Kidney epithelial cell (primary cell): ENCODE results near the gene SLC26A1. TPM values are rescaled to one million over a fixed set of nuclear protein-coding genes. Genes with fewer than 3 reads are reported as not detected.
A peak's percentile ranks its signal among the peaks of the same experiment; 100 is the strongest.

Experiments
- DNase-seq: peaks from one replicate; pipeline ENCODE4 v3.0.0-alpha.2; 2010; ENCODE audit warnings: low read depth
- H3K27me3 ChIP-seq: 2 replicates; pipeline ENCODE4 v1.6.0; 2011; ENCODE audit warnings: low read length; ENCODE audit not compliant: control insufficient read depth, insufficient read depth
- H3K36me3 ChIP-seq: 2 replicates; pipeline ENCODE4 v1.5.1; 2011; ENCODE audit warnings: low read length; ENCODE audit not compliant: control insufficient read depth, insufficient read depth
- H3K4me3 ChIP-seq: 2 replicates; pipeline ENCODE4 v1.5.1; 2011; ENCODE audit warnings: low read depth, mild to moderate bottlenecking, control low read depth, low read length
- CTCF ChIP-seq: IDR thresholded peaks from 2 replicates; pipeline ENCODE4 v1.5.1; 2011; ENCODE audit warnings: mild to moderate bottlenecking, moderate library complexity, low read length, control low read depth, inconsistent platforms; ENCODE audit not compliant: insufficient read depth, poor library complexity, severe bottlenecking
- total RNA-seq: library from RNA; depleted of rRNA; stranded (reverse); fragments of >200 nt; gene quantifications from 2 replicates; pipeline ENCODE4 v1.2.3, GENCODE V29; 2015

SLC26A1 gene
- total RNA-seq, 1 donor from 2014 or later: 0.38 TPM

GRCh38 chr4:989722-990471, 3.3 kb downstream of the SLC26A1 start:
- Histone ChIP-seq H3K36me3 (no peaks in the 10 kb centered on the region), H3K27me3 (no peaks in the 10 kb centered on the region), H3K4me3 (no peak overlapping the region)
- TF ChIP-seq CTCF: no peak
- no peak for DNase-seq

- no peak for DNase-seq
- no peak for TF ChIP-seq CTCF
- no peaks in the 10 kb centered on the region for H3K27me3 ChIP-seq
- H3K36me3 ChIP-seq: no peaks in the 10 kb centered on the region
- H3K4me3 ChIP-seq: no peak overlapping the region
Measured at GRCh38 chr4:988726-989721, 4.2 kb downstream of the SLC26A1 start.

GRCh38 chr4:987624-988513, 5.3 kb downstream of the SLC26A1 start:
- peak overlapping the region; percentile 45 for H3K4me3 ChIP-seq
- H3K27me3 ChIP-seq: no peaks in the 10 kb centered on the region
- no peak for DNase-seq
- no peaks in the 10 kb centered on the region for H3K36me3 ChIP-seq
- TF ChIP-seq CTCF: no peak

- no peaks in the 10 kb centered on the region for H3K36me3 ChIP-seq
- H3K4me3 ChIP-seq: peak within 1 kb of the TSS; percentile 45
- TF ChIP-seq CTCF: peak; percentile 68
- H3K27me3 ChIP-seq: no peaks in the 10 kb centered on the region
- DNase-seq: no peak
Measured at GRCh38 chr4:986879-987623, 6.2 kb downstream of the SLC26A1 start, which contains the start of gene IDUA. IDUA (plus strand) TSS chr4:987044; CDS start chr4:987085, 41 bp downstream.

- no peaks in the 10 kb centered on the region for H3K36me3 ChIP-seq
- H3K4me3 ChIP-seq: peak overlapping the region; percentile 45
- no peaks in the 10 kb centered on the region for H3K27me3 ChIP-seq
- no peak for TF ChIP-seq CTCF
- no peak for DNase-seq
Measured at GRCh38 chr4:986428-986878, 6.8 kb downstream of the SLC26A1 start.
